ENCODE results near the gene SH3PXD2A.

SH3PXD2A gene

DNA sequence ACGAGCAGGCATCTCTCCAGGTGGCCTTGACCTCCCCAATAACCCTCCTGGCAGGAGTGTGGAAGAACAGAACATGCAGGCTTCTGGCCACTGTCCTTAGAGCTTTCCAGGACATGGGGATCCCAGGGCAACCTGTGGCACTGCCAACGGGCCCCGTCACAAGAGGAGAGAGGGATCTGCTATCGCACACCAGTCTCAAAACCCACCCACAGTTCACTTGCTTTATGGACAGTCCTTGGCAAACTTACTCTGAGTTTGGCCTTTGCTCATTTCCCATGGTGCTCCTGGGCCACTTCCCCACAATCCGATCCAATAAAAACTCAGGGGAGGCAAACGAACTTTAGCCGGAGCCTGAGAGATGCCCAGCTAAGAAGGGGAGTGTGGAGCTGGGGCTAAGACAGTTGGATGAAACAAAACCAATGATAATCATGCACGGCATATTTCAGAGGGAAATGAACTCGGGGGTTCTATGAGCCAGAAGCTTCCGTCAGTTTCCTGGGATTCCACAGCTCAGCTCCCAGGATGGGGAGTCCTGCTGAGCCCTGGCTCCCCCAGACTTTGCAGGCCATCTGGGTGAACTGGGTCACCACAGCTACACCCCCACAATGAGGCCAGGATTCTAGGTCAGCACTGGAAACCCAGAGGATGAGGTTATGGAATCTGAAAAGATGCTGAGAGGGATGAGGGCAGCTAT, 203.4 kb downstream of the SH3PXD2A start:
- peak overlapping the region; percentile 8 to 57 for H3K9ac ChIP-seq (ENCODE audit: low read depth in 1 of 2, low read length in 2 of 2)
- peak overlapping the region; percentile 86 to 90 for H3K27ac ChIP-seq (ENCODE audit: low read depth in 2 of 2, low read length in 2 of 2)
- H3K36me3 ChIP-seq (ENCODE audit: control insufficient read depth in 2 of 2, insufficient read depth in 2 of 2, low read length in 2 of 2), result peaks cover 6 to 15% of the 10 kb centered on the region in 2 donors
- peak overlapping the region; percentile 14 to 35 for H3K4me3 ChIP-seq (ENCODE audit: low read length in 2 of 2)
- H3K27me3 ChIP-seq (ENCODE audit: control insufficient read depth in 2 of 2, insufficient read depth in 2 of 2, low read length in 2 of 2), result no peaks in the 10 kb centered on the region
- H3K4me1 ChIP-seq (ENCODE audit: control insufficient read depth in 2 of 2, insufficient read depth in 2 of 2, low read length in 2 of 2), result peaks cover 52 to 62% of the 10 kb centered on the region in 2 donors
- no peaks in the 10 kb centered on the region for H3K9me3 ChIP-seq (ENCODE audit: control insufficient read depth in 2 of 2, low read length in 2 of 2)

DNA sequence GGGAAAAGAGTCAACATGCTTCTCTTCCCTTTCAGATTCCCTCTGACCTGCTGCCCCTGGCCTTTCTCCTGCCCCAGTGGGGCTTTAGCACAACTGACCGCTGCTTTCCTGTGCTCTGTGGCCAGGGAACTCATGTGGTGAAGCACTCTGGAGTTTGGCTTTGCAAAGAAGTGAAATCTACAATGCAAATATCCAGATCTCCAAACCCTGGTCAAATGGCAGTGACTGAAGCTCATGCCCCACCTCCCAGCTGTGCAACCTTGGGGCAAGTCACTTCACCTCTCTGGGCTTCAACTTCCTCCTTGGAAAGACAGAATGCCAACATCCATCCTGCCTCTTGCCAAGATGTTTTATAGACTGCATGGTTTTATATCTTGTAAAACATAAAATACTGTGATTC, 204.0 kb downstream of the SH3PXD2A start:
- Histone ChIP-seq H3K27ac (ENCODE audit: low read depth in 2 of 2, low read length in 2 of 2) (peak overlapping the region; percentile 86 to 90), H3K9ac (ENCODE audit: low read depth in 1 of 2, low read length in 2 of 2) (peak overlapping the region; percentile 8 to 44), H3K36me3 (ENCODE audit: control insufficient read depth in 2 of 2, insufficient read depth in 2 of 2, low read length in 2 of 2) (peaks cover 6 to 18% of the 10 kb centered on the region in 2 donors), H3K9me3 (ENCODE audit: control insufficient read depth in 2 of 2, low read length in 2 of 2) (no peaks in the 10 kb centered on the region), H3K4me1 (ENCODE audit: control insufficient read depth in 2 of 2, insufficient read depth in 2 of 2, low read length in 2 of 2) (peaks cover 52 to 62% of the 10 kb centered on the region in 2 donors), H3K27me3 (ENCODE audit: control insufficient read depth in 2 of 2, insufficient read depth in 2 of 2, low read length in 2 of 2) (no peaks in the 10 kb centered on the region), H3K4me3 (ENCODE audit: low read length in 2 of 2) (peak overlapping the region in 1 of 2 donors; percentile 10)

DNA sequence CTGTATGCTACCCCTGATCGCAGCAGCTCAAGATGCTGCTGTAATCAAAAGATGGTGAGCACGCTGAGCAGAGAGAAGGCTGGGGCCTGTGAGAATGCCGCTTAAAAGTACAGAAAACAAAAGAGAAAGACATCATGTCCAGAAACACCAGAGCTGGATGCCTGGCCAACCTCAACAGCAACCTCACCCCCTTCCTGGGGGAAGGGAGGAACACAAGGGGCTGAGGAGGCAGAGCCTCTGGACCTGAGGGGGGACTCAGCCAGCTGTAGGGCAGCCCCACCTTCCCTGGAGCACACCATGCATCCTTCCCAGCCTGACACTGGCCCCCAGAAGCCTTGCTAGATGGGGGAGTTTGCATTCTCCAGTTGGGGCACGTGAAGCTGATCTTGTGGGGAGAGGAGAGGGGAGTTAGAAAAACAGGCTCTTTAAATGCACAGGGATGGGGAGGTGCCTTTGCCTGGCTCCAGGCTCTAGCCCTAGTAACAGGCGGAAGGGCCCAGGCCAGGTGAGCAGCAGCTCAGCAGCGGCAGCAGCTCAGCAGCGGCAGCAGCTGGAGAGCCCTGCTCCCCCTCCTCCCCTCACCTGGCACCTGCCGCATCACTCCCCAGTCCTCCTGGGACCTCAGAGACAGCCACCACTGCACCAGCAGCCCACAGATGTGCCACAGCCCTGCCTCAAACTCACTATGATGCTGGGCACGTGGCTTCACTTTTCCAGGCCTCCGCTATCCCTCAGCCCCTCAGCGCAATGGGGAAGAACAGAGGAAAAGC, 205.5 kb downstream of the SH3PXD2A start:
- Histone ChIP-seq H3K27me3 (ENCODE audit: control insufficient read depth in 2 of 2, insufficient read depth in 2 of 2, low read length in 2 of 2) (no peaks in the 10 kb centered on the region), H3K27ac (ENCODE audit: low read depth in 2 of 2, low read length in 2 of 2) (peak overlapping the region; percentile 28 to 58), H3K36me3 (ENCODE audit: control insufficient read depth in 2 of 2, insufficient read depth in 2 of 2, low read length in 2 of 2) (peaks cover 10 to 14% of the 10 kb centered on the region in 2 donors), H3K9me3 (ENCODE audit: control insufficient read depth in 2 of 2, low read length in 2 of 2) (no peaks in the 10 kb centered on the region), H3K4me3 (ENCODE audit: low read length in 2 of 2) (no peak overlapping the region), H3K4me1 (ENCODE audit: control insufficient read depth in 2 of 2, insufficient read depth in 2 of 2, low read length in 2 of 2) (peaks cover 52 to 68% of the 10 kb centered on the region in 2 donors), H3K9ac (ENCODE audit: low read depth in 1 of 2, low read length in 2 of 2) (no peak overlapping the region)

DNA sequence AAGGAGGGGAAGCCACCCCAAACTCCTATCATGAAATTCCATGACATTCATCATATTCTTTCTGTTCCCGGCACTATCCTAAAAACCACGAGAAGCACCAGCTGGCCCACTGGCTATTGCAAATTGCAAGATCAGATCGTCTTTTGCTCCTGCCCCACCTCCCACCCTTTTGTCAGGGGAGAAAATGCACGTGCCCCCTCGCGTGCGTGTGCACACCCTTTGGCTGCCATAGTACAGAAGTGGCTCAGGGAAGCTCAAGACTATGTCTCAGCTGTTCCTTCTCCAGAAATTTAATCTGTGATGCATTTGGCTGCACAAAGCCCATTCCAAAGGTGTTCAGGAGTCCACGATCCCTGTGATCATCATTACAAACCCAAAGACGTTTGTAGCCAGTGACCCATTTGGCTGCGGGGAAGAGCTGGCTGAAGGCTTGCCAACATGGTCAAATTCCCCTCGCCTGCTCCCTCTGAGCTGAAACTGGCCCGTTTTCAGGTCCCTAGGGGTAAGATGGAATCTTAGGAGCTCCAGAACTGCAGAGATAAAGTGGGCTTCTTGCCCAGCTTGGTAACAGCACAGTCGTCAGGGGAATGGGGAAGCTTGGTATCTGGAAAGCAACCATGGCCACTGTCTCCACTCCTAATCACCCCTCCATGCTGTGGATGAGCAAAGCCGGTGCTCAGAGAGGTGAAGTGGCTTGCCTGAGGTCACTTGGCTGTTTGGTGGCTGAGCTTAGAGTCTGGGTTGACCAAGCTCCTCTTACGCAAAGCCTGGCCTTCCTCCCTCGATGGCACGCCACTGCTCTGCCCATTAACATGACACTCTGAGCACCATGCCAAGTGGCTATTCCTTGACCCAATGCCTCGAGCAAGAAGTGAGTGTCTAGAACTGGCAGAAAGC, 206.5 kb downstream of the SH3PXD2A start:
- no peak overlapping the region for H3K9ac ChIP-seq (ENCODE audit: low read depth in 1 of 2, low read length in 2 of 2)
- peaks cover 10 to 14% of the 10 kb centered on the region in 2 donors for H3K36me3 ChIP-seq (ENCODE audit: control insufficient read depth in 2 of 2, insufficient read depth in 2 of 2, low read length in 2 of 2)
- H3K27ac ChIP-seq (ENCODE audit: low read depth in 2 of 2, low read length in 2 of 2), result peak overlapping the region; percentile 26 to 58
- H3K4me3 ChIP-seq (ENCODE audit: low read length in 2 of 2), result no peak overlapping the region
- H3K9me3 ChIP-seq (ENCODE audit: control insufficient read depth in 2 of 2, low read length in 2 of 2), result no peaks in the 10 kb centered on the region
- H3K4me1 ChIP-seq (ENCODE audit: control insufficient read depth in 2 of 2, insufficient read depth in 2 of 2, low read length in 2 of 2), result peaks cover 47 to 63% of the 10 kb centered on the region in 2 donors
- H3K27me3 ChIP-seq (ENCODE audit: control insufficient read depth in 2 of 2, insufficient read depth in 2 of 2, low read length in 2 of 2), result no peaks in the 10 kb centered on the region

DNA sequence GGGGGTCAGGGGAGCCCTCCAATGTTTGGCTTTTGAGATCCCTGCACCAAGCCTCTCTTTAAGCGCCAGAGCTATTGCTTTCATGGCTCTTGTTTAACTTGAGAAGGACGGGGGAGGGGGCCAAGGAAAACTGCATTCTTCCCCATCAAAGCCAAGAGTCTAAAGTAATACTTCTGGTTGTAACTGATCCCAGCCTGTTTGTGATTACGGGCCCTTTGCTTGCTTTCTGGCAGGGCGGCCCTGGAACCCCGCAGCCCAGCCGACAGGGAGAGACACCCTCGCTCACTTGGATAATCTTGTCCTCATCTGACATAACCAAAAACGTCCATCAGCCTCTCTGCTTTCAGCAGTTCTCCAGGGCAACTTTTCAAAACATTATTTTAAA, 207.1 kb downstream of the SH3PXD2A start:
- Histone ChIP-seq H3K27ac (ENCODE audit: low read depth in 2 of 2, low read length in 2 of 2) (peak overlapping the region in 1 of 2 donors; percentile 58), H3K9ac (ENCODE audit: low read depth in 1 of 2, low read length in 2 of 2) (no peak overlapping the region), H3K36me3 (ENCODE audit: control insufficient read depth in 2 of 2, insufficient read depth in 2 of 2, low read length in 2 of 2) (peaks cover 10 to 14% of the 10 kb centered on the region in 2 donors), H3K4me3 (ENCODE audit: low read length in 2 of 2) (no peak overlapping the region), H3K4me1 (ENCODE audit: control insufficient read depth in 2 of 2, insufficient read depth in 2 of 2, low read length in 2 of 2) (peaks cover 41 to 57% of the 10 kb centered on the region in 2 donors), H3K9me3 (ENCODE audit: control insufficient read depth in 2 of 2, low read length in 2 of 2) (no peaks in the 10 kb centered on the region), H3K27me3 (ENCODE audit: control insufficient read depth in 2 of 2, insufficient read depth in 2 of 2, low read length in 2 of 2) (no peaks in the 10 kb centered on the region)

DNA sequence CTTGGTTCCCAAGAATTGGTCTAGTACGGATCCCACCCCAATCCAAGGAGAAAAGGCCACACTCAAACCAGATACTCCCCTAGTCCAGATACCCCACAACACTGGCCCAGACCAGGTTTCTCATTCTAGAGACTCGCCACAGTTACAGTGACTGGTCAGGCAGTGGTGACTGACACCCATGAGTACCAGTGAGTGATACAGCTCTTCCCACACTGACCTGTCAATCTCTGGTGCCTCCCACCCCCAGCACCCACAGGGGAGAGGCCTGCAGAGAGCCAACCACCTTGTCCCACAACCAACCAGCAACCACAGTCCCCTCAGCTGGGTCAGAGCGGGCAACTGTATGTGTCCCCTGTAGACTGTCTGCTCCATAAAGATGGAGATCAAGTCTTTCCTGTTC, 209.1 kb downstream of the SH3PXD2A start:
- H3K4me3 ChIP-seq (ENCODE audit: low read length in 2 of 2), result no peak overlapping the region
- H3K27me3 ChIP-seq (ENCODE audit: control insufficient read depth in 2 of 2, insufficient read depth in 2 of 2, low read length in 2 of 2), result no peaks in the 10 kb centered on the region
- H3K4me1 ChIP-seq (ENCODE audit: control insufficient read depth in 2 of 2, insufficient read depth in 2 of 2, low read length in 2 of 2), result peaks cover 22 to 37% of the 10 kb centered on the region in 2 donors
- no peak overlapping the region for H3K9ac ChIP-seq (ENCODE audit: low read depth in 1 of 2, low read length in 2 of 2)
- peaks cover 10 to 14% of the 10 kb centered on the region in 2 donors for H3K36me3 ChIP-seq (ENCODE audit: control insufficient read depth in 2 of 2, insufficient read depth in 2 of 2, low read length in 2 of 2)
- no peaks in the 10 kb centered on the region for H3K9me3 ChIP-seq (ENCODE audit: control insufficient read depth in 2 of 2, low read length in 2 of 2)
- H3K27ac ChIP-seq (ENCODE audit: low read depth in 2 of 2, low read length in 2 of 2), result no peak overlapping the region

DNA sequence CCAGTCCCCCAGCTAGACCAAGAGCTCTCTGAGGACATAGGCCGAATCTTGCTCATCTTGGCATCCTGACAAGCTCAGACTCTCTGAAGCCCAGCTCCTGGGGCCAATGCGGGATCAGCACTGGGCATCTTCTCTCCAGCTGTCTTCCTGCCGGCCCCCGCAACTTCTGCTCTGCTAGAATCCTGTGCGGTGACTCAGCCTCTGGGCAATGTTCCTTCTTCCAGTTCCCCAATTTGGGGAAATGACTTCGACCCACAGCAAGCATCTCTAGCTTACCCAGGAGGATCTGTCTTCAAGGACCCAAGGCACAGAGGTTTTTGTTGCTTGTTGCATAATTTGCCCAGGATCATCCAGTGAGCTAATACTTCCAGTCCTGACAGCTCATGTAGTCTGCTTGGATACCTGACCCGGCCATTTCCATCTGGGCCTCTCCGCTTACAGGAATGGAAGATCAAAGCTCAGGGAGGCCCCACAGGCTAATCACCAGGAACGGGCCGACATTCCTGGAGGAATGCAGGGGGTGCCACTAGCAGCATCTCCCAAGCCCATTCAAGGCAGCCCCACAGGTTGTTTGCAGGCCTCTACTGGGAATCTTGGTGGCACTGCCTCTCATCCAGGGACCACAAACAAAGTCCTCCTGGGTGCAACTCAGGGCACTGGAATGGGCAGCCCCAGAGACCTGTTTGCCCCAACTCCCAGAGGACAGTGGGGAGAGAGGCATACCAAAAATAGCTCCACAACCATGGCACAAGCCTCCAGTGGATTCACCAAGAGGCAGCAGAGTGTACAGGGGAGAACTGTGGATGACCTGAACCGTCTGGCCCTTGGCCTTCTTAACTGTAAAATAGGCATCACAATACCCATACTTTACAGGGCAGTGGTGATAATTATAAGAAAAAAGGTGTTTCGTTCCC, 210.0 kb downstream of the SH3PXD2A start:
- Histone ChIP-seq H3K4me1 (ENCODE audit: control insufficient read depth in 2 of 2, insufficient read depth in 2 of 2, low read length in 2 of 2) (peaks cover 12 to 28% of the 10 kb centered on the region in 2 donors), H3K27ac (ENCODE audit: low read depth in 2 of 2, low read length in 2 of 2) (peak overlapping the region; percentile 32 to 41), H3K36me3 (ENCODE audit: control insufficient read depth in 2 of 2, insufficient read depth in 2 of 2, low read length in 2 of 2) (peaks cover 7 to 9% of the 10 kb centered on the region in 2 donors), H3K9ac (ENCODE audit: low read depth in 1 of 2, low read length in 2 of 2) (no peak overlapping the region), H3K4me3 (ENCODE audit: low read length in 2 of 2) (no peak overlapping the region), H3K27me3 (ENCODE audit: control insufficient read depth in 2 of 2, insufficient read depth in 2 of 2, low read length in 2 of 2) (no peaks in the 10 kb centered on the region), H3K9me3 (ENCODE audit: control insufficient read depth in 2 of 2, low read length in 2 of 2) (no peaks in the 10 kb centered on the region)

DNA sequence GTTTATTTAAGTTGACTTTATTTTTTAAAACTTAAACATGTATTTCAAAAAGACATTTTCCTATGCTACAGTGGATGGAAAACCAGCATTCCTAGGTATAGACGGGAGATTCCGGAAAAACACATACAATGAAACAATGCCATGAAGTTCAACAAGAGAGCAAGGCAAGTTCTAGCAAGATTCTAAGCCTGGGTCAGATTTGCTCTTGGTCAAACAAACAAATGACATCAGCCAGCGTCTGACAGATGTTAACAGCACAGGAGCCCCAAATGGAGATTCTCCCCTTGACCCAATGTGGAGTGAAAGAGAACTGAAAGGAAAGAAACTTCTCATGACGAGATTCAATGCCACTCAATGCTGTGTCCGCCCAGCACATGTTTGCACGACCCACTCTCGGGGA, 212.0 kb downstream of the SH3PXD2A start:
- H3K9ac ChIP-seq (ENCODE audit: low read depth in 1 of 2, low read length in 2 of 2), result no peak overlapping the region
- no peak overlapping the region for H3K27ac ChIP-seq (ENCODE audit: low read depth in 2 of 2, low read length in 2 of 2)
- no peak overlapping the region for H3K4me3 ChIP-seq (ENCODE audit: low read length in 2 of 2)
- no peaks in the 10 kb centered on the region for H3K27me3 ChIP-seq (ENCODE audit: control insufficient read depth in 2 of 2, insufficient read depth in 2 of 2, low read length in 2 of 2)
- peaks cover 7 to 10% of the 10 kb centered on the region in 2 donors for H3K4me1 ChIP-seq (ENCODE audit: control insufficient read depth in 2 of 2, insufficient read depth in 2 of 2, low read length in 2 of 2)
- H3K9me3 ChIP-seq (ENCODE audit: control insufficient read depth in 2 of 2, low read length in 2 of 2), result no peaks in the 10 kb centered on the region
- peaks cover 7 to 10% of the 10 kb centered on the region in 2 donors for H3K36me3 ChIP-seq (ENCODE audit: control insufficient read depth in 2 of 2, insufficient read depth in 2 of 2, low read length in 2 of 2)

DNA sequence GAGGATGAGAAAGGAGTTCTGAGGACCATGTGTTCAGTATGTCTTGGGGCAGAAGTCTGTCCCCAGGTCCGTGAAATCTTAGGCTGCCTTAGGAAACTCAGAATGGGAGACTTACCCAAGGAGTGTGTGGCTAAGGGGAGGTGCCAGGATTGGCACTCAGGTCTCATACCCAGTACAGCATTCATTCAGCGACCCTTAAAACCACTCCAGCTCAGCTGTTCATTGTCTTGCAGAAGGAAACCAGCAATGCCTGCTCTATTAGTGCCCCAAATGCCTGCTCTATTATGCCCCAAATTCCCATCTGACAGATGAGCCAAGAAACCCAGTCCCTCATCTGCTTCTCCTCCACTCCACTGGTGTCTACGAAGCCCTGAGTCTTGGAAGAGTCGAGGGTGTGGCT, 214.1 kb downstream of the SH3PXD2A start:
- Histone ChIP-seq H3K9ac (ENCODE audit: low read depth in 1 of 2, low read length in 2 of 2) (no peak overlapping the region), H3K4me1 (ENCODE audit: control insufficient read depth in 2 of 2, insufficient read depth in 2 of 2, low read length in 2 of 2) (peaks cover 8 to 10% of the 10 kb centered on the region in 2 donors), H3K4me3 (ENCODE audit: low read length in 2 of 2) (no peak overlapping the region), H3K27me3 (ENCODE audit: control insufficient read depth in 2 of 2, insufficient read depth in 2 of 2, low read length in 2 of 2) (no peaks in the 10 kb centered on the region), H3K9me3 (ENCODE audit: control insufficient read depth in 2 of 2, low read length in 2 of 2) (no peaks in the 10 kb centered on the region), H3K27ac (ENCODE audit: low read depth in 2 of 2, low read length in 2 of 2) (no peak overlapping the region), H3K36me3 (ENCODE audit: control insufficient read depth in 2 of 2, insufficient read depth in 2 of 2, low read length in 2 of 2) (peaks cover 6 to 7% of the 10 kb centered on the region in 2 donors)

Data from mucosa of rectum (tissue), 2 donors.